Measurements from ENCODE around the gene AHCTF1.
"Not testable (repeated sequence)": the region's sequence is repeated elsewhere in the genome, so short reads cannot be mapped to it uniquely, and the experiment has no call there.

AHCTF1 gene

GRCh38 chr1:246837418-246838117, 94.2 kb downstream of the AHCTF1 start:
- Histone ChIP-seq H3K4me3 (ENCODE audit: extremely low read depth, insufficient read depth, low read length, poor library complexity, severe bottlenecking) (no peak overlapping the region), H3K9me3 (ENCODE audit: control insufficient read depth, low read length) (no peaks in the 10 kb centered on the region), H3K27ac (ENCODE audit: low read depth, low read length, severe bottlenecking) (no peak overlapping the region), H3K36me3 (ENCODE audit: control insufficient read depth, insufficient read depth, low read length) (peaks cover 19% of the 10 kb centered on the region), H3K4me1 (ENCODE audit: control insufficient read depth, insufficient read depth, low read length, poor library complexity, severe bottlenecking) (no peaks in the 10 kb centered on the region)
- WGBS, 2 experiments (ENCODE audit: insufficient coverage in 2 of 2): 89 to 96% methylated on average over 6 to 8 of the region's 9 CpGs

DNA sequence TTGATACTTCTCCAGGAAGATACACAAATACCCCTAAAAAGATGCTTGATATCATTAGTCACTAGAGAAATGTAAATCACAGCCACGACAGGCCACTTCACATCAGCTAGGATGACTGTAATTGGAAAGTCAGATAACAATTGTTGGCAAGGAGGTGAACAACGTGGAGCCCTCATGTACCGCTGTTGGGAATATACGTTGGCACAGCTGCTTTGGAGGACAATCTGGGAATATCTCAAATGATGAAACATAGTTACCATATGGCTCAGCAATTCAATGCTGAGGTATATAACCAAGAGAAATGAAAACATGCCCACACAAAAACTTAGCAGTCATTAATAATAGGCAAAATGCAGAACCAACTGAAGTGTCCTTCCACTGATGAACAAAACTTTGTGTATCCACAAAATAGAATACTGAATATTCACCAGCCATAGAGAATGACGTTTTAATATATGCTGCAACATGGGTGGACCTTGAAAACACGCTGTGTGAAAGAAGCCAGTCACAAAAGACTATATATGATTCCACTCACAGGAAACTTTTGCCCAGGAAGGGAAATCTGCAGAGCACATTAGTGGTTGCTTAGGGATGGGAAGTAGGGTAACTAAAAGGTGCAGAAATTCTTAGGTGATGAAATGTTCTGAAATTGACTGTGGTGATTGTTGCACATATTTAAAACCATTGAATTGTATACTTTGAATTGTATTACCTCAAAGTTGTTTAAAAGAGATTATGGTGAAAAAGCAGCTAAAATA, 95.4 kb downstream of the AHCTF1 start:
- peaks cover 8% of the 10 kb centered on the region for H3K36me3 ChIP-seq (ENCODE audit: control insufficient read depth, insufficient read depth, low read length)
- no peaks in the 10 kb centered on the region for H3K4me1 ChIP-seq (ENCODE audit: control insufficient read depth, insufficient read depth, low read length, poor library complexity, severe bottlenecking)
- no peak overlapping the region for H3K4me3 ChIP-seq (ENCODE audit: extremely low read depth, insufficient read depth, low read length, poor library complexity, severe bottlenecking)
- no peak overlapping the region for H3K27ac ChIP-seq (ENCODE audit: low read depth, low read length, severe bottlenecking)
- 76 to 93% methylated on average over 2 of the region's 6 CpGs for WGBS, 2 experiments (ENCODE audit: insufficient coverage in 2 of 2)
- H3K9me3 ChIP-seq (ENCODE audit: control insufficient read depth, low read length): no peaks in the 10 kb centered on the region

DNA sequence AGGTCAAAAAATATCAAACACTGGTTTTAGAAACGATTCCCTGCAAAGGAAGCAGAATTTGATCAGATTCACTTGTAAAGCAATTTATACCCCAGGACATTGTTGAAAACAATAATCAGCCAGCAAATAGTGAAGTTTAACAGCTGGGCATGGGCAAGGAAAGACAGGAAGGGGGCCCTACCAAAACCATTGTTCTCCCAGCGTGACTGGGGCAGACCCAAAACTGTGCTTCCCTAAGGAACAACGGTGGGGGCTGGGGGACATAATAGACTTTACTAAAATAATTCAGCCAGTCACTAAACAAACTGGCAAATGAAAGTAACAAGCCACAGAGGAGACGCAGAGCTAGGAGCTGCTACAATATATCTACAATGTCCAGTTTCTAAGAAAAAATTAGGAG, 100.2 kb downstream of the AHCTF1 start:
- 83% methylated on average over 1 of the region's 4 CpGs; no CpG with 5 or more reads in 1 of the 2 experiments for WGBS, 2 experiments (ENCODE audit: insufficient coverage in 2 of 2)
- H3K36me3 ChIP-seq (ENCODE audit: control insufficient read depth, insufficient read depth, low read length): no peaks in the 10 kb centered on the region
- peaks cover 9% of the 10 kb centered on the region for H3K9me3 ChIP-seq (ENCODE audit: control insufficient read depth, low read length)
- H3K4me1 ChIP-seq (ENCODE audit: control insufficient read depth, insufficient read depth, low read length, poor library complexity, severe bottlenecking): no peaks in the 10 kb centered on the region
- H3K4me3 ChIP-seq (ENCODE audit: extremely low read depth, insufficient read depth, low read length, poor library complexity, severe bottlenecking): no peak overlapping the region
- H3K27ac ChIP-seq (ENCODE audit: low read depth, low read length, severe bottlenecking): no peak overlapping the region

- 88 to 97% methylated on average over 2 to 3 of the region's 4 CpGs for WGBS, 2 experiments (ENCODE audit: insufficient coverage in 2 of 2)
Measured at GRCh38 chr1:246828818-246829217, 102.9 kb downstream of the AHCTF1 start.

DNA sequence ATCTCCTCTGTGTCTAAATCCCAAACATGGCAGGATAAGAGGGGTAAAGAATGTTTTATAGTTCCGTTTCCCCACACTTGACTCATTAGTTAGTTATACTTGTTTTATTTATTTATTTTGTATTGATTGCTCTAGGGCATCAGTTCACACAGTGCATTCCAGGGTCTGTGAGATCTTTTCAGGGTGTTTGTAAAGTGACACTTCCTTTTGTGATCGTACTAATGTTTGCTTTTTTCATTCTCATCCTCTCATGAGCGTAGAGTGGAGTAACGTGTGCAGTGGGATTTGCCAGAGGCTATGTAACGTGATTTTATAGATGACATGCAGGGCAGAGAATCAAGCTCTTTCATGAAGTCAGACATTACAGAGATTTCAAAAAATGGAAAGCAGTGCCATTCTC, 104.4 kb downstream of the AHCTF1 start:
- H3K36me3 ChIP-seq (ENCODE audit: control insufficient read depth, insufficient read depth, low read length): no peaks in the 10 kb centered on the region
- H3K27ac ChIP-seq (ENCODE audit: low read depth, low read length, severe bottlenecking): no peak overlapping the region
- 86 to 90% methylated on average over 3 to 4 of the region's 5 CpGs for WGBS, 2 experiments (ENCODE audit: insufficient coverage in 2 of 2)
- H3K4me1 ChIP-seq (ENCODE audit: control insufficient read depth, insufficient read depth, low read length, poor library complexity, severe bottlenecking): no peaks in the 10 kb centered on the region
- no peak overlapping the region for H3K4me3 ChIP-seq (ENCODE audit: extremely low read depth, insufficient read depth, low read length, poor library complexity, severe bottlenecking)
- H3K9me3 ChIP-seq (ENCODE audit: control insufficient read depth, low read length): peaks cover 9% of the 10 kb centered on the region

More at GRCh38 chr1:246828818-246829217, 102.9 kb downstream of the AHCTF1 start:
- H3K4me3 ChIP-seq (ENCODE audit: extremely low read depth, insufficient read depth, low read length, poor library complexity, severe bottlenecking): no peak overlapping the region
- peaks cover 9% of the 10 kb centered on the region for H3K9me3 ChIP-seq (ENCODE audit: control insufficient read depth, low read length)
- H3K27ac ChIP-seq (ENCODE audit: low read depth, low read length, severe bottlenecking): no peak overlapping the region
- H3K4me1 ChIP-seq (ENCODE audit: control insufficient read depth, insufficient read depth, low read length, poor library complexity, severe bottlenecking): no peaks in the 10 kb centered on the region
- H3K36me3 ChIP-seq (ENCODE audit: control insufficient read depth, insufficient read depth, low read length): no peaks in the 10 kb centered on the region

DNA sequence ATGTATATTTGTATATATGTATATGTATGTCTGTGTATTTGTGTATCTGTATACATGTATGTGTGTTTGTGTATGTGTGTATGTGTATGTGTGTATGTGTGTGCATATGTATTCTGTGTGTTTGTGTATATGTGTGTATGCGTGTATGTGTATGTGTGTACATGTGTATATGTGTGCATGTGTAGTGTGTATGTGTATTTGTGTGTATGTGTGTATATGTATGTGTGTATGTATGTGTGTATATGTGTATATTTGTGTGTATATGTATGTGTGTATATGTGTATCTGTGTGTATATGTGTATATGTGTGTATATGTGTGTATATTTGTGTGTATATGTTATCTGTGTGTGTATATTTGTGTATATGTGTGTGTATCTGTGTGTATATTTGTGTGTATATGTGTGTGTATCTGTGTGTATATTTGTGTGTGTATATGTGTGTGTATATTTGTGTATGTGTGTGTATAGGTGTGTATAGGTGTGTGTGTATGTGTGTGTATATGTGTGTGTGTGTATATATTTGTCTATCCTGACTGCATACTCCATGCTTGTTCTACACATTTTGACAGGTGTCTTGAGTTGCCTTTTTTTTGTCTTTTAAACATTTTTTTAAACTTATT, 106.1 kb downstream of the AHCTF1 start:
- Histone ChIP-seq H3K4me1 (ENCODE audit: control insufficient read depth, insufficient read depth, low read length, poor library complexity, severe bottlenecking) (no peaks in the 10 kb centered on the region), H3K4me3 (ENCODE audit: extremely low read depth, insufficient read depth, low read length, poor library complexity, severe bottlenecking) (no peak overlapping the region), H3K9me3 (ENCODE audit: control insufficient read depth, low read length) (peaks cover 9% of the 10 kb centered on the region), H3K27ac (ENCODE audit: low read depth, low read length, severe bottlenecking) (no peak overlapping the region), H3K36me3 (ENCODE audit: control insufficient read depth, insufficient read depth, low read length) (no peaks in the 10 kb centered on the region)
- 86 to 100% methylated on average over 1 of the region's 1 CpG for WGBS, 2 experiments (ENCODE audit: insufficient coverage in 2 of 2)

- Histone ChIP-seq H3K27ac (ENCODE audit: low read depth, low read length, severe bottlenecking) (no peak overlapping the region), H3K4me3 (ENCODE audit: extremely low read depth, insufficient read depth, low read length, poor library complexity, severe bottlenecking) (no peak overlapping the region), H3K9me3 (ENCODE audit: control insufficient read depth, low read length) (peaks cover 5% of the 10 kb centered on the region), H3K4me1 (ENCODE audit: control insufficient read depth, insufficient read depth, low read length, poor library complexity, severe bottlenecking) (no peaks in the 10 kb centered on the region), H3K36me3 (ENCODE audit: control insufficient read depth, insufficient read depth, low read length) (no peaks in the 10 kb centered on the region)
- WGBS, 2 experiments (ENCODE audit: insufficient coverage in 2 of 2): 96% methylated on average over 2 of the region's 2 CpGs; no CpG with 5 or more reads in 1 of the 2 experiments
Measured at GRCh38 chr1:246824541-246824940, 107.2 kb downstream of the AHCTF1 start.

DNA sequence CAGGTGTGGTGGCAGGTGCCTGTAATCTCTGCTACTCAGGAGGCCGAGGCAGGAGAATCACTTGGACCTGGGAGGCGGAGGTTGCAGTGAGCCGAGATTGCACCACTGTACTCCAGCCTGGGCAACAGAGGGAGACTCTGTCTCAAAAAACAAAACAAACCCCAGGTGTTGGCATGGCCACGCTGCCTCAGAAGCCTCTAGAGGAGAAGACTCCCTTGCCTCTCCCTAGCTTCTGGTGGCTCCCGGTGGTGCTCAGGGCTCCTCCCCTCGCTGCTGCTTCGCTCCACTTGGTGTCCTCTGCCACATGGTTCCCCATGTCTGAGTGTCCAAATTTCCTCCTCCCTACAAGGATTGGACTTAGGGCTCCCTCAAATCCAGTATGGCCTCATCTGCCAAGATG, 109.6 kb downstream of the AHCTF1 start:
- WGBS, 2 experiments (ENCODE audit: insufficient coverage in 2 of 2): 81 to 89% methylated on average over 6 to 7 of the region's 7 CpGs
- not testable (repeated sequence) for H3K36me3 ChIP-seq (ENCODE audit: control insufficient read depth, insufficient read depth, low read length); H3K27ac ChIP-seq (ENCODE audit: low read depth, low read length, severe bottlenecking); H3K4me1 ChIP-seq (ENCODE audit: control insufficient read depth, insufficient read depth, low read length, poor library complexity, severe bottlenecking); H3K9me3 ChIP-seq (ENCODE audit: control insufficient read depth, low read length); H3K4me3 ChIP-seq (ENCODE audit: extremely low read depth, insufficient read depth, low read length, poor library complexity, severe bottlenecking)

- Histone ChIP-seq H3K9me3 (ENCODE audit: control insufficient read depth, low read length) (no peaks in the 10 kb centered on the region), H3K4me3 (ENCODE audit: extremely low read depth, insufficient read depth, low read length, poor library complexity, severe bottlenecking) (no peak overlapping the region), H3K27ac (ENCODE audit: low read depth, low read length, severe bottlenecking) (no peak overlapping the region), H3K4me1 (ENCODE audit: control insufficient read depth, insufficient read depth, low read length, poor library complexity, severe bottlenecking) (no peaks in the 10 kb centered on the region), H3K36me3 (ENCODE audit: control insufficient read depth, insufficient read depth, low read length) (no peaks in the 10 kb centered on the region)
- 92 to 96% methylated on average over 4 to 5 of the region's 7 CpGs for WGBS, 2 experiments (ENCODE audit: insufficient coverage in 2 of 2)
Measured at GRCh38 chr1:246820666-246821065, 111.1 kb downstream of the AHCTF1 start.

DNA sequence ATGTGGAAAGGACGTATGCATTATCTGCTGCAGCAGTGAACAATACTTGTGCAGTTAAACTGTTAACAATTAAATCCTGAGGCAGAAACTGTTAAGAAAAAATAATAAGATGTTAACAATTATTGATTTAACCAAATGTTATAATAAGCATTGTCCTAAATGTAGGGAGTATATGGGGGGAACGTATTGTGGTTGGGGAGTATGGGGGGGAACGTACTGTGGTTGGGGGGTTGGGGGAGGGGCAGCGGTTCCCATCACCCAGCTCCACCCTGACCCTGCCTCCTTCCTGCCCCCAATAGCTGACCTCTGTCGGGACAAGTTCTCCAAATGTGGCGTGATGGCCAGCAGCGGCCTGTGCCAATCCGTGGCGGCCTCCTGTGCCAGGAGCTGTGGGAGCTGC, 114.0 kb downstream of the AHCTF1 start:
- not testable (repeated sequence) for H3K4me3 ChIP-seq (ENCODE audit: extremely low read depth, insufficient read depth, low read length, poor library complexity, severe bottlenecking); H3K27ac ChIP-seq (ENCODE audit: low read depth, low read length, severe bottlenecking); H3K9me3 ChIP-seq (ENCODE audit: control insufficient read depth, low read length); H3K4me1 ChIP-seq (ENCODE audit: control insufficient read depth, insufficient read depth, low read length, poor library complexity, severe bottlenecking); H3K36me3 ChIP-seq (ENCODE audit: control insufficient read depth, insufficient read depth, low read length)
- no CpG with 5 or more reads among the region's 9 CpGs for WGBS, 2 experiments (ENCODE audit: insufficient coverage in 2 of 2)

Data from mesodermal cell (in vitro differentiated cells).